ENCODE results near the gene PDGFB.

GRCh38 chr22:39268645-39269044, 23.9 kb upstream of the PDGFB start:
- TF ChIP-seq CTCF (IDR thresholded peaks at IDR 0.05): no peak
- TF ChIP-seq EP300 (IDR thresholded peaks at IDR 0.05): no peak
- TF ChIP-seq POLR2AphosphoS5 (IDR thresholded peaks at IDR 0.05): no peak
- no peak for TF ChIP-seq POLR2A (IDR thresholded peaks at IDR 0.05)

All from sigmoid colon (tissue), 4 donors.